Right kidney (tissue), 9 donors: ENCODE data around the gene ITPRID2.

Experiments
- DNase-seq: peaks from one replicate; pipeline ENCODE4 v3.0.0-alpha.2; 2016
- long read RNA-seq, 8 donors: transcript quantifications; one replicate each; lab custom pipeline, GENCODE V29; 2026

ITPRID2 gene
- long read RNA-seq, donor 1, full-length matches to known transcripts: 10 of 26 reads
- long read RNA-seq, donor 1, partial matches to known transcripts: 16 of 26 reads
- long read RNA-seq, donor 1, other reads (novel, unspliced or antisense): 0 of 26 reads
- long read RNA-seq, donor 2, full-length matches to known transcripts: 4 of 76 reads
- long read RNA-seq, donor 2, partial matches to known transcripts: 72 of 76 reads
- long read RNA-seq, donor 2, other reads (novel, unspliced or antisense): 0 of 76 reads
- long read RNA-seq, donor 3, full-length matches to known transcripts: 13 of 20 reads
- long read RNA-seq, donor 3, partial matches to known transcripts: 7 of 20 reads
- long read RNA-seq, donor 3, other reads (novel, unspliced or antisense): 0 of 20 reads
- long read RNA-seq, donor 4, full-length matches to known transcripts: 7 of 31 reads
- long read RNA-seq, donor 4, partial matches to known transcripts: 24 of 31 reads
- long read RNA-seq, donor 4, other reads (novel, unspliced or antisense): 0 of 31 reads
- long read RNA-seq, donor 5, full-length matches to known transcripts: 15 of 15 reads
- long read RNA-seq, donor 5, partial matches to known transcripts: 0 of 15 reads
- long read RNA-seq, donor 5, other reads (novel, unspliced or antisense): 0 of 15 reads
- long read RNA-seq, donor 6, full-length matches to known transcripts: 16 of 83 reads
- long read RNA-seq, donor 6, partial matches to known transcripts: 67 of 83 reads
- long read RNA-seq, donor 6, other reads (novel, unspliced or antisense): 0 of 83 reads
- long read RNA-seq, donor 7, full-length matches to known transcripts: 16 of 137 reads
- long read RNA-seq, donor 7, partial matches to known transcripts: 121 of 137 reads
- long read RNA-seq, donor 7, other reads (novel, unspliced or antisense): 0 of 137 reads
- long read RNA-seq, donor 8, full-length matches to known transcripts: 16 of 25 reads
- long read RNA-seq, donor 8, partial matches to known transcripts: 9 of 25 reads
- long read RNA-seq, donor 8, other reads (novel, unspliced or antisense): 0 of 25 reads

DNA sequence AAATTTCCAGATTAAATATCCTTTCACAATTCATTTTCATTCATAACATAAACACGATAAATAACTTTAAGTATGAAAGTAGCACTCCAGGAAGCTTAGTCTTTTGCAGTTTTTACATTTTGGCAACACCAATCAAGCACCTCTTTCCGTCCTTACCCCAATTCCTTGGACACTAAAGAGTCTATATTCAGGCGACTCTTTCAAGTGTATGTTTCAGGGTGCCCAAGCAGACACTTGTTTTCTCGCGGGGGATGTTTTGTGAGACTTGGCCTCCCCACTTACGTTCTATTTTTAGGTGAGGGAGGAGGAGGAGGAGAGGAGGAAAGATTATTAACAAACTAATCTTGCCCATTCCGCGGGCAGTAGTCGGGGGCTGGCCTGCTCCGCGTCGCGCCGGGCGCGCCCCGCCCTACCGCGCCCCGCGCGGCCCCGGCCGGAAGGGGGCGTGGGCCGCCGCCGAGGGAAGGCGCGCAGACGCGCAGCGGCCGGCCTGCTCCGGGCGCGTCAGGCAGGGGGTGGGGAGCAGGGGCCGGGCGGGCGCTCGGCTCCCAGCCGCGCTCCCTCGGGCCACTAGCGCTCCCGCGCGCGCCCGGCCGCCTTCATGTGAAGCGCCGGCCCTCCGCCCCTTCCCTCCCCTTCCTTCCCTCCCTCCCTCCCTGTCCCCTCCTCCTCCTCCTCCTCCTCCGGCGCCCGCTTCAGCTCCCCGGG, at the start of gene ITPRID2:
TSS of gene ITPRID2 (plus strand) at position 473 of the 708 bp plus-strand sequence. CDS start 337 bp downstream, outside the sequence.
- DNase-seq: peak; percentile 78

DNA sequence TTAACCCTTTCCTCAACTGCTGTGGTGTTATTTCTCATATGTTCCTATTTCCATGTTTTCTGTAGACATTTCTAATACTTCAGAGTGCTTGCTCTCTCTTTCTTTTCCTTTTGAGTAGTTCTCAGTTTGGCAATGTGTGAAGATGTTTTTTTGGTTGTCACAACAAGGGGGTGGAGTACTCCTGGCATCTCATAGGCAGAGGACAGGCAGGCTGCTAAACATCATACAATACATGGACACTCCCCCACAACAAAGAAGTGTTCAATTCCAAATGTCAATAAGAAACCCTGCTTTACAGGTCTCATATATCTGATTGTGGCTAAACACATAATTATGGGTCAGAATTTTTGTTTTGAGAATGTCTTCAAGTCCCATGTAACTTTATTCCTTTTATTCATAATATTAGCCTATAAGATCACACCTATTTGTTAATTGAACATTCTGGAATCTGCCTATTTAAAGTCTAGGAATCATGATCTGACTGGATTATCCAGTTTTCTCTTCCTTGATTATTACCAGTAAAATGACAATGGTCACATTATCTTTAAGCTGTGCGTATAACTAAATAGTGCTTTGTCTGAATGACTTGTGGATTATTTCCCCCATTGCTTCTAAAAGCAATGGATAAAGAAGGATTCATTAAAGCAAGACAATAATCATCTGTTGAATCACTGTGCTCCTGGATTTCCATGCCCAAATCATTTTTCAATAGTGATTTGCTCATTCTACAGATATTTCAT, 46.8 kb upstream of the ITPRID2 start:
- no peak for DNase-seq

DNA sequence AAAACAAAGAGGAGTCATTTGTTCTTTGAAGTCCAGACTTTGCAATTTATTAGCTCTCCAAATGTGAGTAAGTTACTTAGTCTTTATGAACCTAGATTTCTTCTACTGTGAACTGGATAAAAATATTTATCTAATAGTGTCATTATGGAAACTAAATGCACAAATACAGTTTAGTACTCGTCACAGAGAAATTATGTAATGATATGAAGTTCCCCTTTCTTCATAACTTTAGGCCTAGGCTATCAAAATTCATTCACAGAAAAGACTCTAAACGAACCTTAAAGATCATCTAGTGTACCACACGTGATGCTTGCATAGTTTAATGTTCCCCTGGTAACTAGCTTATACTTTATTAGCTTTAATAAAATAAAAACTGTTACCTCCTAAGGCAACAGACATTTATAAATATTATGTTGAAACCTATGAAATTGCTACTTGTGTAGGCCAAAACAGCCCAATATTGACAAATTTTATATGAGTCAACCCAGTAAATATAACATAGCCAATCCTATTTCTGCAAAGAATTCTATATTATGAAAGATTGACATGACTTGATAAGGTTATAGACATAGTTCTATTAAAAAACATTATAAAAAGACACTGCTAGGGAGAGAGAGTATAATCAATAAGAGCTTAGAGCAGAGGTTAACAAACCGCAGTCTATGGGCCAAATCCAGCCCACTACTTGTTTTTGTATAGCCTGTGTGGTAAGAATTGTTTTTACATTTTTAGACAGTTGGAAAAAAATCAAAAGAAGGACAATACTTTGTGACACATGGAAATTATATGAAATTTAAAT, 44.9 kb upstream of the ITPRID2 start:
- DNase-seq: no peak

DNA sequence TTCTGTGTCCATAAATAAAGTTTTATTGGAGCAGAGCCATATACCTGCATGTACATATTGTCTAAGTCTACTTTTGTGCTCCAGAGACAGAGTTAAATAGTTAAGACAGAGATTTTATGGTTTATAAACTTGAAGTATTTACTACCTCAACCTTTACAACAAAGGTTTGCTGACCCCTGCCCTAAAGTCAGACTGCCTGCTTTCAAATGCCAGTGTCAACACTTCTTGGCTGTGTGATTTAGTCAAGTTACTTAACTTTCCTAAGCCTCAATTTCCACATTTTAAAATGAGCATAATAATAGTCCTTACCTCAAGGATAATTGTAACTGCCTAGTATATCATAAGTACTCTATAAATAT, 44.4 kb upstream of the ITPRID2 start:
- no peak for DNase-seq

DNA sequence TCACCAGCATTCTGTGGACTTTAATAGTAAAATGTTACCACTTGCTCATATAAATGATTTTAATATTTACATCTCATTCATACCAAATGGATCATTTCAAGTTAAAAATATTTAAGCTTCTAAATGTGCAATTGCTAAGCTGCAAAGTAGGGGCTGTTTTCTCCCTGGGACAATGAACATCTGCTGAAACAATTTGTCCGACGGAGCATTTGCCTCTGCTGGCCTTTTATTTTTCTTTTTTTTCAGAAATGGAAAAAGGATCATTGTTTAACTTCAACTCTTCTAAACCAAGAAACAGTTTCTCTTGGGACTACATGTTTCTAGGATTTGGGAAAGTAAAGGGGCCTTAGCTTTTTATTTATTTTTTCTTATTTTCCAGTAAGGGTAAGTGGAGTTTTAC, 43.8 kb upstream of the ITPRID2 start:
- no peak for DNase-seq

DNA sequence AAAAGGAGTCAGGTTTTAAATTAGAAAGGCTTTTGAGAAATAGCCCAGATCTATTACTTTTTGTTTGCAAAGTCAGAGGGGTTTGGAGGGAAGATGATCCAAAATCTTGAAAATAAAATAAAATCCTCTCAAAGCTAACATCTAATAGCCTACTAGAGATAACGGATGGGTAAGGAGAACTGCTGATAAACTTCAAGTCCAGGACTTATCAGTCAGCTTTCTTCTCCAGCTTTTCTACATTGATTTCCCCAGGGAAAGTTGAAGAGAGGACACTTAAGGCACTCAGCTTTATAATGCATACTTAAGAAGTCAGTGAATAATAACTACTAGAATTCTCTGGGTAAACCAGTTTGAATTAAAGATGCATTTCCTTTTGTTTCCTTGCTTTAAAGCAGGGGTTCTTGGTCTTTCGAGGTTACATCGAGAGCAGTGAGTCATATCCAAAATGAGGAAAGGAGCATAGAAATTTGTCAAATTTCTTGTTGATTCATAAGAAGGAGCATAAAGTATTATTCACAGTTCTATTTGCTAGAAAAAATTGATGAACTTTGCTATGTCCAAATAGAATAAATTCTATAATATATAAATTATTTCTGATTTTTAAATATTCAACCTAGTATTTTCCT, 43.2 kb upstream of the ITPRID2 start:
- no peak for DNase-seq

DNA sequence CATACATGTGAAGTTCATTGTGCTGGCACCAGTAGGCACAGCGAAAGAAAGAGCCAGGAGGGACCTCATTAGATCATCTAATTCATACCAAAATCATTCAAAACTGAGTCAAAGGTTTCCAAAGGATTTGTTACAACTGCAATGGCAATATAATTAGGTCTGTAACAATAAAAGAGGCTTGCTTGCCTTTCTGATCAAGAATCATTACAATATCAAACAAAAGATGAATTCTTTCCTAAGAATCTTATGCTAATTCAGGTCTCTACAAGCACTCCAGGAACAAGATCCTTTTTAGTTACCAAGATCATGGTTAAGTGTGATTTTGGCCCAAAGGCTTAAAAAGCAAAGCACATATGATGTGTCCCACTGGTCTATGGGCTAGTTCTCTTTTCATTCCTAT, 41.9 kb upstream of the ITPRID2 start:
- DNase-seq: no peak

DNA sequence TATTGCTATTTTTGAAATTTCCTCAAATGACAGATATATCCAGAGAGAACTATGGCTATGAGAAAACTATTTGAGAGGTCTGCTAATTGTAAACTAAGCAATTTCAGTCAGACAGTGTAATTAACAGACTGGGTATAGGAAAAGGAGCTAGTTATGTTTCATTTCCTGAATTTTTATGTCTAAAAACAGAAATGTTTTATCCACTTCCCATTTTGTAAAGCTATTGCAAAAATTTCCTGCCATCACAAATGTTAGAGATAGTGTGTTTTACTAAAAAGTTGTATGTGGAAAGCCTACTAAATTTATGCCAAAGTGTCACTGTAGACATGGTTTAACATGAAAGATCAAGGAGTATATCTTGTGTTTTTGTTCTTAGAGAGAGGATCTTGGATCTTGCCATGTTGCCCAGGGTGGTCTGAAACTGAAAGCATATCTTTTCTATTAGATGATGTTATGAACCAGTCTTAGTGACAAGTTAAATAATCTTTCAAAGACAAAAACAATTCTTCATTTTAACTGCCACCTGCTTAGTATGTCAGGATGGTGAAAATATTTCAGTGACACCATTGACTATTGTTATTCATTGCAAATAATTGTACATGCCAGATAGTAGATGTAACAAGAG, 40.5 kb upstream of the ITPRID2 start:
- no peak for DNase-seq

DNA sequence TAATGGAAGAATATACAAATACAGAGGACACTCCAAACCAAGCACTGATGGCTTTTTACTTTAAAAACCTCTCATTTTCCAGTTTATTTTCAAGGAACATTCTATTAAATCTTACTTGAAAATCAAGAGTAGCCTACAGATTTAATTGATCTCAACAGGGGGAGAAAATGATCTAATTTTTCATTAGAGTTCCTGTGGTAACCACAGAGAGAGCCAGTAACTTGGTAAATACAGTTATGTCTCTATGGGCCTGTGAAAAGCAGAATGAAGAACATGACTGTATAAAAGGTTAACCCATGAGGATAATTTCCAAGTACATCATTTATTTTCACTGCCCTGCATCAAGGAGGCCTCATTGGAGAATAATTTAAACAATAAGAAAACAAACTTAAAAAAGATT, 39.8 kb upstream of the ITPRID2 start:
- DNase-seq: no peak

DNA sequence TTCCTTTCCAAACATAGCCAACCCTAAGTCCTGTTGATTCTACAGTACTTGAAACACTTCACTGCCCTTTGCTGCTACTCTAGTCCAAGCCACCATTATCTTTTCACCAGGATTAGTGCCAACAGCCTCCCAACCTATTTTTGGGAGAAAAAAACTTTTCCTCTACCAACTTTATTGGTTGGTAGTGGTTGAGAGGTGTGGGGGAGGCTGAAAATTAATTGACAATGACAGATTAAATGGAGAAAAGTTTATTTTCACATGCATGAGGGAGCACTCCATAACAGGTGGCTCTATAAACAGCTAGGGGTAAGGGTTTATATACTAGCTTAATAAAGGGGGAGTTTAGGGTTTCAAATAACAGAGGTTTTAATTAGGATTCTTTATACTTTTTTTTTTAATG, 37.8 kb upstream of the ITPRID2 start:
- DNase-seq: peak; percentile 18

DNA sequence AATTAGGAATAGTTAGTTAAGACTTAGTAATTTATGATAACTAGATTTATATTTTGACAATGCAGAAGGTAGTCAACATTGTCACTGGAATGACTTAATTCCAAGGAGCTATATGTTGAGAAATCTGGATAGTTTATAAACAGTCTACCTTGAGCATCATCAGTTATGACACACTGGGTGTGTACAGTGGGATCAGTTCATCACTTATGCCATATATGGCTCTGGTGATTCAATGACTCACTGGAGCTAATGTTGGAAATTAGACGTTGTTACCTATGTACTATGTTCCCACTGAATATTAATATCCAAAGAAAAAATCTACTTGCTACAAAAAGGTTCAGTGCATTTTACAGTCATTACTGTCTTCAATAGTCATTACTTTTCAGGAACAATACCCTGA, 34.0 kb upstream of the ITPRID2 start:
- no peak for DNase-seq

DNA sequence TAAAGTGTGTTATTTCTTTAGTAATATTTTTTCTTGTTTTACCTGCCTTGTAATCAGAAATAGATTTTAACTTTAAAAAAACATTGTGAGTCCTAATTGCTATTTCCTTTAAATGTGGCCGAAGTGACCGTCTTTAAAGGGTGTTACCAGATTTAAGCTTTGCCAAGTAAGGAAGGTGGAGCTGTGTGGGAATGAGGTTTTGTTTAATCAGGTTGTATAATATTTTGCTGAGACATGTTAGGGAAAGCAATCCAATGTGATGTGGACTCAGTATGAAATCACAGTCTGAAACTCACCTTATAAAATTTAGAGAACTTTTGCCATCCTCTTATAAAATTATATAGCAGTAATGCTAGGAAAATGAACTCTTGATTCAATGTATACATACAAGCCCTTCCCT, 32.9 kb upstream of the ITPRID2 start:
- DNase-seq: no peak

DNA sequence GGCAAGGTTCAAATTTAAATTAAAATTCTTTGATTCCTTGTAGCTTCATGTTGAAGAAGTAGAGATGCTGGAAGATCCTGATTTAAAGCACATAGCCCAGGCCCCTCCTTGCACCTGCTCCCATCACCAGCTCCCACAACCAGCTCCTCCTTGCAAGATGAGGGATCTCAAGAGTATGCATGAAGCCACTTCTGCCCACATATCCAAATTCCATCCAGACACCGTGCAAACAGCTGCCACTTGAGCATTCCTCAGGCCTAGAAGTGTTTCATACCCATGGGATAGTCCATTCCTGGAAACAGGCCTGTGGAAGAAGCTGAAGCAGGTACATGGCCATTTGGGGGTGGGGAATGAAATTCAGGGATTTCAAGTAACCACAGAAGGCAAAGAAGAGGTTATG, 32.4 kb upstream of the ITPRID2 start:
- DNase-seq: no peak

DNA sequence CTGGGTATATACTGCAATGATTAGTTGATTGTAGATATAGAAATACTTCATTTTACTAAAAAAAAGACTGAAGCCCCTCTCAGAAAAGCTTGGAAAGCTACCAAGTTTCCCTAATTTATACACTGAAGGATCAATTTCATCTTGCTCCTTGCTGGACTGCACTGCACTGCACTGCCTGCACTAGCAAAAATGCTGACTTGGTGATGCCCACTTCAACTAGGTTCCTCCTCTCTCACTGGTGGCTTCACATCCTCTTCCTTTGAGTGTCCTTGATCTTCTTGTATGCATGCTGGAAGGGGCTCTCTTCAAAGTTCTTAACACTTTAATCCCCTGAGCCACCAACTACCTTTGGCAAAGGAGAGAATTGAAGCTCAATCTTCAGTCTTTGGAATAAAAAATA, 31.7 kb upstream of the ITPRID2 start:
- no peak for DNase-seq

DNA sequence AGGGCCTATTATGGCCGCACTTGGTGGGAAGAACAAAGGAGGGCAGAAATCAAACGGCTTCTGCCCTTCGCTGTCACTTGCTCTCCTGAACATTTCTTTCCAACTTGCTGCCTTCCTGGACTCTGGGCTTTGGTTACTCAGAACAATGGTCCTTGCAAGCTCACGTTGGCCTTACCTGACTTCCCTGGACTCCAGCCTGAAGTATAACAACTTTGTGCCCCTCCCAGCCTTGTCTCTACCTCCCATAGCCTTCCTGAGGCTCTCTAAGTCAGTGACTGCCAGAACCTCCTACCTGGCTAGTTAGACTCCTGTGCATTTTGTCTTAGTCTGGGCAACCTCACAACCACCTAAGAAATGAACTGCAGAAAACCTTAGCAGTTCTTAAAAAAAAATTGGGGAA, 30.2 kb upstream of the ITPRID2 start:
- no peak for DNase-seq

DNA sequence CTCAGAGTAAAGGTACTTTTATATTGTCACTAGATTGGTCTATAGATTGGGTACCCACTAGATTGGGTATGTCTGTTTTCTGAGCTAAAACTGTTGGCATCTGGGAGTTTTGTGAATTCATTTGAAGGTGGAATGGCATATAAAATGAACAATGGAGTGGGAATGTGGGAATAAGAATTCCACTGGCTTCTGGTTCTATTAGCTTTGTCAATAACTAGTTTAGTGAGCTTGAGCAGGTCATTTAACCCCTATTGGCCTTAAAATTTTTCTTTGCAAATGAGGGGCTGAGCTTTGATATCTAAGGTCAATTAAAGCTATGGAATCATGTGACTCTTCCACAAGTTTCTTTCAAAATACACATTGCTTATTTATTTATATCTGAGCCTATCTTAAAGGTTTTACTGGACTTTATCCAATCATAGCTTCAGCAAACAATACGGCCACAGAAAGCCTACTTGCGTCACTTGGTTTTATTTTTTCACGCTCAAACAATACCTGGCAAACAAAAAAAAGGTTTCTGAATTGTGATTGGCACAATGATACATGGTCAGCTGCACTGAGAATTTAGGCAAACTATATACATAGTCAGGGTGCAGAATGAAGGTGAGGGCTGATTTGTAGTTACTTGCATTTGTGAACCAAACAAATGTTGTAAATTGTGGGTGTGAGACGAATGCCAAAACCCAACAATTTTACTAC, 28.8 kb upstream of the ITPRID2 start:
- no peak for DNase-seq

DNA sequence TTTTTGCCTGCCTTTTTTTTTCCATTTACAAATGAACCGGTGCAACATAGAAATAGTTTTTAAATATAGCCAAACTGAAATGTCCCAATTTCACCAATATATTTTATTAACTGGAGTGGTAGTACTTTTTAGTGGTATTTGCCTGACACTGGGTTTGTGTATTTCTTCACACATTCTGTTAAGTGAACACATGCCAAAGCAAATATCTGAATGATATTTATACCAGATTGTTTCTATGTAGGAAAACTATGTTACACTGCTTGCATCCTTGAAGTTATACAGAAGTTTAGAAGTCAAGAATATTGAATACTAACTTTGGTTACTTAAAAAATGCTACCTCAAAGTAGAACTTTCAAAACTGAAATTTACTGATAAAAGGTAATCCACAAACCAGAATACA, 19.4 kb upstream of the ITPRID2 start:
- no peak for DNase-seq

DNA sequence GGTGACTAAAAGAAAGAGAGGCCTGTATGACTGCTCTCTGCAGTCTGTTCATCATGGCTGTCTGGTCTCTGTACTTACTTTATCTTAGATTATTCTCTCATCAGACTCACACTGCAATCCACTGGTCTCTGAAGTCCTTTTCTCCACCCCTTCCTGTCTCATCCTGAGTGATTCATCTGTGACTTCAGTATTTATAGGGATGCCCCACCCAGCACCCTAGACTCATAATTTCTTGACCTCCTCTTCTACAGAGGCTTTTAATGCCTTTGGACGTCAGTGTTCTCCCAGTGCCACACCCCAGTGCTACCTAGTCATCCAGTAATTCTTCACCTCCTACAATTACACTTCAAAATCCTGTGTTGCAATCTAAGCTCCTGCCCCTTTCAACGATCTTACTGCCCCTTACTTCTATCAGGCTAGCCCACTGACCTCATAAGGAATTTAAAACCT, 14.9 kb upstream of the ITPRID2 start:
- DNase-seq: no peak

DNA sequence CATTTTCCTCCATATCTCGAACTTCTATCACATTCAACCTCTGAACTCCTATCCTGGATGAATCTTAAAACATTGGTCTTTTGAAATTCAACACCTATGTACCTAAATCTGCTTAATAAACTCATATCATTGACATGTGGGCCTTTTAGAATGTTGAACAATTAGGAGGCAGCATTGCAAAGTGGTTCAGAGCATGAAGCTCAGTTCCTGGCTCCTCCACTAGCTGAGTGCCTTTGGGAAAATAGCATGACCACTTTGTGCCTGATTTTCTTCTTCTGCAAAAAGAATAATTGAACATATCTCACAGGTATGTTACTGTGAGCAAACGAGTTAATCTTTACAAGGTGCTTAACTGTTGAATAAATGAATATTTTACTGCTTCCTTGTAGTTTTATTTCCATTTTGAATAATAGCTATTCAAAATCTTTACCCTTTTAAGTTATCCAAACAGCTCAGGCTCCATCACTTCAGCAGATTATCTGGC, 14.3 kb upstream of the ITPRID2 start:
- no peak for DNase-seq
